Spleen (tissue), 13 donors: ENCODE measurements around the gene BCL7A. TPM values are rescaled to one million over a fixed set of nuclear protein-coding genes. Genes with fewer than 3 reads are reported as not detected.

Experiments used
- DNase-seq: peaks from one replicate; pipeline ENCODE4 v3.0.0-alpha.2; 2020
- H3K27ac ChIP-seq, 8 donors: fragments of 200-600 bp; sonication (generic) in 7 of 8; 1 replicate in 4 of 8; 2 replicates in 4 of 8; pipeline versions ENCODE4 v1.5.0 to v1.8.0; 2016 to 2021; ENCODE audit warnings: inconsistent platforms in 4 of 8, mild to moderate bottlenecking in 4 of 8, moderate library complexity in 1 of 8
- H3K27me3 ChIP-seq, 7 donors: fragments of 200-600 bp; sonication (generic) in 6 of 7; replicated peaks in 1 of 7; 1 replicate in 4 of 7; 2 replicates in 3 of 7; pipeline versions ENCODE4 v1.5.0 to v1.8.0; 2016 to 2021; ENCODE audit warnings: inconsistent platforms in 3 of 7, mild to moderate bottlenecking in 1 of 7
- H3K36me3 ChIP-seq, 6 donors: fragments of 200-600 bp; sonication (generic) in 5 of 6; 1 replicate in 4 of 6; 2 replicates in 2 of 6; pipeline versions ENCODE4 v1.5.0 to v1.8.0; 2016 to 2021; ENCODE audit warnings: inconsistent platforms in 2 of 6
- H3K4me1 ChIP-seq, 6 donors: fragments of 200-600 bp; sonication (generic) in 5 of 6; 1 replicate in 3 of 6; 2 replicates in 3 of 6; pipeline versions ENCODE4 v1.5.0 to v1.8.0; 2016 to 2021; ENCODE audit warnings: inconsistent platforms in 3 of 6
- H3K4me3 ChIP-seq, 8 donors: fragments of 200-600 bp; sonication (generic) in 7 of 8; 1 replicate in 4 of 8; 2 replicates in 4 of 8; pipeline versions ENCODE4 v1.5.0 to v1.8.0; 2016 to 2021; ENCODE audit warnings: inconsistent platforms in 4 of 8, mild to moderate bottlenecking in 4 of 8, moderate library complexity in 2 of 8
- H3K9me3 ChIP-seq, 8 donors: fragments of 200-600 bp; sonication (generic) in 7 of 8; 1 replicate in 4 of 8; 2 replicates in 4 of 8; pipeline versions ENCODE4 v1.5.0 to v1.8.0; 2016 to 2021; ENCODE audit warnings: inconsistent platforms in 4 of 8
- POLR2A ChIP-seq, 3 donors: fragments of 450-650 bp; IDR thresholded peaks; one replicate each; pipeline ENCODE4 v1.5.1; 2017; ENCODE audit warnings: antibody characterized with exemption in 3 of 3, mild to moderate bottlenecking in 1 of 3
- POLR2AphosphoS5 ChIP-seq, 3 donors: sonication (generic); formaldehyde crosslinking; IDR thresholded peaks; one replicate each; pipeline ENCODE4 v1.5.1; 2017; ENCODE audit warnings: antibody characterized with exemption in 3 of 3
- WGBS, 5 donors: extraction: QIAGEN DNeasy Blood & Tissue Kit in 3 of 5; methylation state at CpG; one replicate each; pipeline versions ENCODE4 v1.1.5 to v1.1.7; 2013 to 2018; 5-methylcytosine and 5-hydroxymethylcytosine counted together
- intact Hi-C: fragments of 100-400 bp; cut with DNase I; formaldehyde crosslinking; loops from one replicate; pipeline ENCODE4 v1.15.0; 2023; ENCODE audit warnings: low total_unique reads
- long read RNA-seq, 2 donors: transcript quantifications; one replicate each; lab custom pipeline, GENCODE V29; 2026
- polyA plus RNA-seq, 3 donors: library from polyadenylated mRNA; stranded (reverse); fragments of 200-250 nt; gene quantifications; one replicate each; pipeline ENCODE4 v1.2.1, GENCODE V29; 2013
- total RNA-seq, 7 donors: library from RNA; depleted of rRNA in 3 of 7; stranded (reverse); fragments of >200 nt in 3 of 7; fragmentation: NEBNext Ultra II Directional in 4 of 7; extraction: Animal tissue kit (Norgen Biotek cat#: 25700) in 4 of 7; gene quantifications; one replicate each; pipeline versions ENCODE4 v1.1.0 to v1.2.1, GENCODE V29; 2016 to 2021
- TF ChIP-seq, protein P1 (sequence below), 11 experiments: fragments of 200-600 bp in 7 of 11; fragments of 450-650 bp in 4 of 11; sonication (generic) in 4 of 11; IDR thresholded peaks in 8 of 11; conservative IDR thresholded peaks in 3 of 11; 1 replicate in 7 of 11; 2 replicates in 4 of 11; pipeline versions ENCODE4 v1.4.0 to v1.8.0; 2016 to 2021; ENCODE audit warnings: antibody characterized with exemption in 11 of 11, inconsistent platforms in 4 of 11, mild to moderate bottlenecking in 1 of 11
- donor health status: healthy with polysubstance abuse.
- donor health status: DM: no; HTN: no; CAD: no; lungs with moderate emphysema.
- donor health status: DM: no; HTN: no; CAD: no.
- donor health status: Bipolar disorder and iron deficiency.
- donor health status: healthy.
- donor health status: DM: no; HTN: no; CAD: no.
- donor health status: DM: yes; HTN: yes; CAD: no.

Gene BCL7A
- total RNA-seq = 10 to 100 TPM in 1 of 7 donors, 1 to 10 TPM in 6; 4.2 to 10.1 (median 8.1) TPM
- 1 to 10 TPM; 2.5 to 4.8 (median 3.8) TPM for polyA plus RNA-seq
- long read RNA-seq, donor 1, transcript BCL7A-201 (6 exons, 2,581 nt) = major isoform, 5 of 5 reads
- long read RNA-seq, donor 1, partial matches to known transcripts = 0 of 5 reads
- long read RNA-seq, donor 1, other reads (novel, unspliced or antisense) = 0 of 5 reads
- long read RNA-seq, donor 2, full-length matches to known transcripts = 11 of 21 reads
- long read RNA-seq, donor 2, partial matches to known transcripts = 10 of 21 reads
- long read RNA-seq, donor 2, other reads (novel, unspliced or antisense) = 0 of 21 reads

- no peaks in the 10 kb centered on the region for H3K36me3 ChIP-seq
- intact Hi-C loops = no loop called here
- peak within 1 kb of the TSS; percentile 58 to 83 (median 82) for H3K27ac ChIP-seq
- TF ChIP-seq POLR2A (IDR thresholded peaks at IDR 0.05) = peak in 1 of 3 donors; percentile 42
- TF ChIP-seq, protein P1, sequence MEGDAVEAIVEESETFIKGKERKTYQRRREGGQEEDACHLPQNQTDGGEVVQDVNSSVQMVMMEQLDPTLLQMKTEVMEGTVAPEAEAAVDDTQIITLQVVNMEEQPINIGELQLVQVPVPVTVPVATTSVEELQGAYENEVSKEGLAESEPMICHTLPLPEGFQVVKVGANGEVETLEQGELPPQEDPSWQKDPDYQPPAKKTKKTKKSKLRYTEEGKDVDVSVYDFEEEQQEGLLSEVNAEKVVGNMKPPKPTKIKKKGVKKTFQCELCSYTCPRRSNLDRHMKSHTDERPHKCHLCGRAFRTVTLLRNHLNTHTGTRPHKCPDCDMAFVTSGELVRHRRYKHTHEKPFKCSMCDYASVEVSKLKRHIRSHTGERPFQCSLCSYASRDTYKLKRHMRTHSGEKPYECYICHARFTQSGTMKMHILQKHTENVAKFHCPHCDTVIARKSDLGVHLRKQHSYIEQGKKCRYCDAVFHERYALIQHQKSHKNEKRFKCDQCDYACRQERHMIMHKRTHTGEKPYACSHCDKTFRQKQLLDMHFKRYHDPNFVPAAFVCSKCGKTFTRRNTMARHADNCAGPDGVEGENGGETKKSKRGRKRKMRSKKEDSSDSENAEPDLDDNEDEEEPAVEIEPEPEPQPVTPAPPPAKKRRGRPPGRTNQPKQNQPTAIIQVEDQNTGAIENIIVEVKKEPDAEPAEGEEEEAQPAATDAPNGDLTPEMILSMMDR (IDR thresholded peaks at IDR 0.05 in 8 of 11, conservative IDR thresholded peaks at IDR 0.05 in 3 of 11) = no peak
- TF ChIP-seq POLR2AphosphoS5 (IDR thresholded peaks at IDR 0.05) = peak; percentile 44 to 82 (median 73)
- H3K9me3 ChIP-seq = peaks cover 0 to 13% (median 8%) of the 10 kb centered on the region in 8 donors
- H3K4me1 ChIP-seq = peaks cover 0 to 59% (median 31%) of the 10 kb centered on the region in 6 donors
- WGBS, 5 donors = 0 to 2% (median 0%) methylated on average over 18 to 83 of the region's 83 CpGs; no CpG with 5 or more reads in 1 of the 5 donors
- peak within 1 kb of the TSS; percentile 49 to 86 (median 64) for H3K4me3 ChIP-seq
- peaks cover 0 to 35% (median 6%) of the 10 kb centered on the region in 7 donors for H3K27me3 ChIP-seq
- peak; percentile 89 for DNase-seq
These were observed at the start of gene BCL7A for GRCh38 chr12:122021822-122022392. BCL7A (plus strand) TSS chr12:122021884; CDS start chr12:122022092, 208 bp downstream.

DNA sequence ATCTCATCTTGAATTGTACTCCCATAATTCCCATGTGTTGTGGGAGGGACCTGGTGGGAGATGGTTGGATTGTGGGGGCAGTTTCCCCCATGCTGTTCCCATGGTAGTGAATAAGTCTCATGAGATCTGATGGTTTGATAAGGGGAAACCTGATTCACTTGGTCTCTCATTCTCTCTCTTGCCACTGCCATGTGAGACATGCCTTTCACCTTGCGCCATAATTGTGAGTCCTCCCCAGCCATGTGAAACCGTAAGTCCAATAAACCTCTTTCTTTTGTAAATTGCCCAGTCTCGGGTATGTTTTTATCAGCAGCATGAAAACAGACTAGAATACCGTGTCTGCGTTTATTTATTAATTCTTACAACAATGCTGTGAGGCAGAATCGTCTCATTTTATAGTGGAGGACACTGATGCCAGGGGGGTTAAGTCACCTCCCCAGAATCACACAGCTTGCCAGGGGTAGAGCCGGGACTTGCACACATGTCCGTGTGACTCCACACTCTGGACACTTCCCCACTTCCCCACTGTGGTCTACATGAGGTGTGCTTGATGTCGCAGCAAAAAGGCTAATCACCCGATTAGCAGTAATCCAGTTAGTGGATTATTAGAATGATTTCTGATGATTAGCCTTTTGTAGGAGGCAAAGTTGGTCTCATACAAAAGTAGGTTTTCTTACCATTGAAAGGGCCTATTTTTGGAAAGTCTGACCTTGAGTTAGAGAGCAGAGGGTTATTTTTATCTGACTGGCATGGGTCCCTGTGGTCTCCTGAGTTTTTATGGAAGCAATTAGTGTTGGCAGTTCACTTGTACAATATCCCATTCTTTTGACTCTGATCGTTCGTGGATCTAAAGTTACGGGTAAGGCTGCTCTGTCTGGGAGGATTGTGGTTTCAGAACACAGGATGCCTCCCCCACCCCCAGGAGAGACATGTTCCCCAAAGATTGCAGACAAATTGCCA is 47.4 kb upstream of the BCL7A start:
- 76 to 82% (median 79%) methylated on average over 13 of the region's 13 CpGs for WGBS, 5 donors
- no peak overlapping the region for H3K4me3 ChIP-seq
- H3K27ac ChIP-seq = no peak overlapping the region
- peaks cover 0 to 9% (median under 1%) of the 10 kb centered on the region in 6 donors for H3K4me1 ChIP-seq
- intact Hi-C loops = no loop called here
- H3K9me3 ChIP-seq = peaks cover 0 to 16% (median 12%) of the 10 kb centered on the region in 8 donors
- peaks cover 0 to 3% (median 0%) of the 10 kb centered on the region in 6 donors for H3K36me3 ChIP-seq
- no peaks in the 10 kb centered on the region for H3K27me3 ChIP-seq
- no peak for DNase-seq
- TF ChIP-seq POLR2AphosphoS5 (IDR thresholded peaks at IDR 0.05) = no peak

GRCh38 chr12:121975021-121975420 is 46.7 kb upstream of the BCL7A start:
- no peak for DNase-seq
- TF ChIP-seq POLR2A (IDR thresholded peaks at IDR 0.05) (no peak), POLR2AphosphoS5 (IDR thresholded peaks at IDR 0.05) (no peak)
- TF ChIP-seq, protein P1 (IDR thresholded peaks at IDR 0.05 in 8 of 11, conservative IDR thresholded peaks at IDR 0.05 in 3 of 11) = no peak
- Histone ChIP-seq H3K27ac (no peak overlapping the region), H3K4me1 (peaks cover 0 to 14% (median 5%) of the 10 kb centered on the region in 6 donors), H3K4me3 (no peak overlapping the region), H3K36me3 (peaks cover 0 to 3% (median 0%) of the 10 kb centered on the region in 6 donors), H3K27me3 (no peaks in the 10 kb centered on the region), H3K9me3 (peaks cover 0 to 16% (median 12%) of the 10 kb centered on the region in 8 donors)
- intact Hi-C loops = no loop called here
- 88 to 97% (median 92%) methylated on average over 6 of the region's 6 CpGs for WGBS, 5 donors

- H3K4me1 ChIP-seq = peaks cover 0 to 33% (median 14%) of the 10 kb centered on the region in 6 donors
- no peaks in the 10 kb centered on the region for H3K27me3 ChIP-seq
- no peak overlapping the region for H3K27ac ChIP-seq
- DNase-seq = no peak
- TF ChIP-seq POLR2A (IDR thresholded peaks at IDR 0.05) (no peak), POLR2AphosphoS5 (IDR thresholded peaks at IDR 0.05) (no peak)
- TF ChIP-seq, protein P1 (IDR thresholded peaks at IDR 0.05 in 8 of 11, conservative IDR thresholded peaks at IDR 0.05 in 3 of 11) = no peak
- peaks cover 0 to 16% (median 12%) of the 10 kb centered on the region in 8 donors for H3K9me3 ChIP-seq
- H3K4me3 ChIP-seq = no peak overlapping the region
- 95 to 98% (median 96%) methylated on average over 5 of the region's 5 CpGs for WGBS, 5 donors
- H3K36me3 ChIP-seq = no peaks in the 10 kb centered on the region
- intact Hi-C loops = no loop called here
These were observed 44.7 kb upstream of the BCL7A start for GRCh38 chr12:121976950-121977349.
